Neuronal stem cell (in vitro differentiated cells): ENCODE measurements around the gene SLC25A22.

ENCODE experiments used
- DNase-seq: peaks from one replicate; pipeline ENCODE4 v3.0.0-alpha.2; 2013; ENCODE audit warnings: low spot score
- H2AFZ ChIP-seq: one replicate; pipeline ENCODE4 v1.6.1; 2013; ENCODE audit warnings: mild to moderate bottlenecking, low read length, inconsistent platforms
- H2AK5ac ChIP-seq: 2 replicates; pipeline ENCODE4 v1.6.1; 2013; ENCODE audit warnings: low read depth, mild to moderate bottlenecking, inconsistent platforms, low read length, moderate library complexity, mixed read lengths
- H2BK120ac ChIP-seq: 2 replicates; pipeline ENCODE4 v1.6.1; 2013; ENCODE audit warnings: low read depth, mild to moderate bottlenecking, inconsistent platforms, low read length, moderate library complexity, mixed read lengths
- H2BK12ac ChIP-seq: one replicate; pipeline ENCODE4 v1.6.1; 2013; ENCODE audit warnings: low read length, inconsistent platforms
- H2BK15ac ChIP-seq: 2 replicates; pipeline ENCODE4 v1.6.1; 2013; ENCODE audit warnings: mild to moderate bottlenecking, low read length, inconsistent platforms, mixed read lengths
- H2BK5ac ChIP-seq: one replicate; pipeline ENCODE4 v1.6.1; 2013; ENCODE audit warnings: inconsistent platforms, mild to moderate bottlenecking, low read length, moderate library complexity
- H3K14ac ChIP-seq: one replicate; pipeline ENCODE4 v1.6.1; 2013; ENCODE audit warnings: low read length, inconsistent platforms
- H3K18ac ChIP-seq: 2 replicates; pipeline ENCODE4 v1.6.1; 2013; ENCODE audit warnings: low read length, inconsistent platforms
- H3K23ac ChIP-seq: 2 replicates; pipeline ENCODE4 v1.6.1; 2013; ENCODE audit warnings: low read depth, mild to moderate bottlenecking, mixed read lengths, low read length, inconsistent platforms; ENCODE audit not compliant: poor library complexity
- H3K27ac ChIP-seq: replicated peaks from 3 replicates; pipeline ENCODE4 v1.5.1; 2013; ENCODE audit warnings: low read length, inconsistent platforms
- H3K27me3 ChIP-seq, 3 experiments: 2 replicates each; pipeline ENCODE4 v1.6.1; 2013; ENCODE audit warnings: low read length in 3 of 3, mild to moderate bottlenecking in 2 of 3, inconsistent platforms in 1 of 3, low read depth in 1 of 3, mixed read lengths in 1 of 3, moderate library complexity in 1 of 3; ENCODE audit not compliant: control insufficient read depth in 3 of 3, insufficient read depth in 3 of 3
- H3K36me3 ChIP-seq, 2 donors: replicated peaks in 1 of 2; 2 replicates each; pipeline ENCODE4 v1.6.1; 2013; ENCODE audit warnings: low read length in 2 of 2; ENCODE audit not compliant: control insufficient read depth in 2 of 2, insufficient read depth in 2 of 2
- H3K4ac ChIP-seq: 2 replicates; pipeline ENCODE4 v1.6.1; 2013; ENCODE audit warnings: inconsistent platforms, mild to moderate bottlenecking, low read length, moderate library complexity
- H3K4me1 ChIP-seq, 2 donors: 1 replicate in 1 of 2; 2 replicates in 1 of 2; pipeline ENCODE4 v1.6.1; 2013; ENCODE audit warnings: low read length in 2 of 2, low read depth in 1 of 2; ENCODE audit not compliant: control insufficient read depth in 2 of 2, insufficient read depth in 1 of 2
- H3K4me2 ChIP-seq: one replicate; pipeline ENCODE4 v1.6.1; 2013; ENCODE audit warnings: mild to moderate bottlenecking, low read length, inconsistent platforms; ENCODE audit not compliant: insufficient read depth, poor library complexity, severe bottlenecking
- H3K4me3 ChIP-seq, 2 donors: 2 replicates each; pipeline ENCODE4 v1.5.1; 2013; ENCODE audit warnings: low read length in 2 of 2, mild to moderate bottlenecking in 2 of 2, inconsistent platforms in 1 of 2, moderate library complexity in 1 of 2
- H3K79me1 ChIP-seq: one replicate; pipeline ENCODE4 v1.6.1; 2013; ENCODE audit warnings: low read depth, mild to moderate bottlenecking, inconsistent platforms, low read length, moderate library complexity
- H3K9ac ChIP-seq: one replicate; pipeline ENCODE4 v1.6.1; 2013; ENCODE audit warnings: mild to moderate bottlenecking, low read depth, low read length, inconsistent platforms; ENCODE audit not compliant: poor library complexity
- H3K9me3 ChIP-seq, 2 donors: replicated peaks in 1 of 2; 2 replicates each; pipeline versions ENCODE3 to v1.6.1; 2013; ENCODE audit warnings: low read length in 2 of 2, mild to moderate bottlenecking in 2 of 2, inconsistent platforms in 1 of 2, low read depth in 1 of 2, mixed read lengths in 1 of 2, moderate library complexity in 1 of 2; ENCODE audit not compliant: control insufficient read depth in 2 of 2, insufficient read depth in 1 of 2
- H4K8ac ChIP-seq: one replicate; pipeline ENCODE4 v1.6.1; 2013; ENCODE audit warnings: low read depth, mild to moderate bottlenecking, inconsistent platforms, low read length, moderate library complexity
- H4K91ac ChIP-seq: one replicate; pipeline ENCODE4 v1.6.1; 2013; ENCODE audit warnings: low read length, low read depth, mild to moderate bottlenecking, inconsistent platforms; ENCODE audit not compliant: poor library complexity
- WGBS, 2 donors: extraction: QIAGEN DNeasy Blood & Tissue Kit; methylation state at CpG; one replicate each; pipeline ENCODE4 v1.1.7; 2013; ENCODE audit warnings: missing lambda C conversion rate in 2 of 2, mixed read lengths in 1 of 2; ENCODE audit not compliant: insufficient read length in 2 of 2, insufficient replicate concordance in 1 of 2; ENCODE audit errors: extremely low coverage in 2 of 2; 5-methylcytosine and 5-hydroxymethylcytosine counted together

The SLC25A22 gene

GRCh38 chr11:793556-793955, 4.5 kb downstream of the SLC25A22 start:
- Histone ChIP-seq H3K4me3 (no peak overlapping the region), H3K9me3 (no peaks in the 10 kb centered on the region), H2BK120ac (no peak overlapping the region), H3K4me2 (no peak overlapping the region), H3K23ac (no peak overlapping the region), H3K9ac (peak overlapping the region; percentile 12), H3K14ac (no peak overlapping the region), H4K8ac (no peak overlapping the region), H2AFZ (no peak overlapping the region), H2AK5ac (no peak overlapping the region), H3K36me3 (peaks cover 19 to 40% of the 10 kb centered on the region in 2 donors), H3K4ac (no peak overlapping the region), H2BK12ac (no peak overlapping the region), H3K27me3 (no peaks in the 10 kb centered on the region), H4K91ac (no peak overlapping the region), H2BK5ac (no peak overlapping the region), H3K27ac (no peak overlapping the region), H3K4me1 (peaks cover 18 to 27% of the 10 kb centered on the region in 2 donors), H2BK15ac (no peak overlapping the region), H3K18ac (no peak overlapping the region), H3K79me1 (peaks cover 24% of the 10 kb centered on the region)
- DNase-seq, result no peak
- no CpG with 5 or more reads among the region's 7 CpGs for WGBS, 2 donors

GRCh38 chr11:792873-793272, 5.2 kb downstream of the SLC25A22 start:
- Histone ChIP-seq H4K91ac (no peak overlapping the region), H3K23ac (peak overlapping the region; percentile 89), H3K9ac (peak overlapping the region; percentile 21), H3K36me3 (peaks cover 19 to 40% of the 10 kb centered on the region in 2 donors), H2BK5ac (no peak overlapping the region), H3K9me3 (no peaks in the 10 kb centered on the region), H3K27ac (no peak overlapping the region), H3K27me3 (no peaks in the 10 kb centered on the region), H4K8ac (no peak overlapping the region), H3K4me2 (no peak overlapping the region), H2BK12ac (no peak overlapping the region), H2BK15ac (no peak overlapping the region), H3K18ac (no peak overlapping the region), H2AFZ (no peak overlapping the region), H2BK120ac (no peak overlapping the region), H3K79me1 (peaks cover 21% of the 10 kb centered on the region), H3K4me1 (peaks cover 18 to 27% of the 10 kb centered on the region in 2 donors), H3K4me3 (no peak overlapping the region), H3K14ac (no peak overlapping the region), H2AK5ac (no peak overlapping the region), H3K4ac (no peak overlapping the region)
- DNase-seq, result no peak
- no CpG with 5 or more reads among the region's 13 CpGs for WGBS, 2 donors

GRCh38 chr11:792535-792821, 5.6 kb downstream of the SLC25A22 start:
- H3K9me3 ChIP-seq, result no peaks in the 10 kb centered on the region
- H3K9ac ChIP-seq, result no peak overlapping the region
- H3K79me1 ChIP-seq, result peaks cover 21% of the 10 kb centered on the region
- H3K27me3 ChIP-seq, result no peaks in the 10 kb centered on the region
- no peak for DNase-seq
- H2AFZ ChIP-seq, result no peak overlapping the region
- H3K14ac ChIP-seq, result no peak overlapping the region
- no CpG with 5 or more reads among the region's 15 CpGs for WGBS, 2 donors
- peaks cover 18 to 27% of the 10 kb centered on the region in 2 donors for H3K4me1 ChIP-seq
- no peak overlapping the region for H4K91ac ChIP-seq
- H3K4me3 ChIP-seq, result no peak overlapping the region
- H3K36me3 ChIP-seq, result peaks cover 19 to 40% of the 10 kb centered on the region in 2 donors
- no peak overlapping the region for H4K8ac ChIP-seq
- no peak overlapping the region for H3K4ac ChIP-seq
- no peak overlapping the region for H2AK5ac ChIP-seq
- H3K18ac ChIP-seq, result no peak overlapping the region
- no peak overlapping the region for H2BK120ac ChIP-seq
- H2BK12ac ChIP-seq, result no peak overlapping the region
- no peak overlapping the region for H2BK15ac ChIP-seq
- H2BK5ac ChIP-seq, result no peak overlapping the region
- H3K4me2 ChIP-seq, result no peak overlapping the region
- H3K27ac ChIP-seq, result no peak overlapping the region
- H3K23ac ChIP-seq, result no peak overlapping the region

GRCh38 chr11:791658-792534, 6.2 kb downstream of the SLC25A22 start:
- no peak overlapping the region for H2BK12ac ChIP-seq
- H2AK5ac ChIP-seq, result no peak overlapping the region
- no peak overlapping the region for H3K18ac ChIP-seq
- WGBS, 2 donors, result no CpG with 5 or more reads among the region's 49 CpGs
- H2BK120ac ChIP-seq, result no peak overlapping the region
- no peak overlapping the region for H2AFZ ChIP-seq
- no peaks in the 10 kb centered on the region for H3K27me3 ChIP-seq
- H2BK15ac ChIP-seq, result no peak overlapping the region
- no peak overlapping the region for H3K23ac ChIP-seq
- DNase-seq, result no peak
- no peak overlapping the region for H4K91ac ChIP-seq
- H3K4me3 ChIP-seq, result no peak overlapping the region
- H3K9ac ChIP-seq, result no peak overlapping the region
- H3K79me1 ChIP-seq, result peaks cover 21% of the 10 kb centered on the region
- H3K27ac ChIP-seq, result no peak overlapping the region
- no peak overlapping the region for H3K4me2 ChIP-seq
- no peak overlapping the region for H3K14ac ChIP-seq
- H3K4ac ChIP-seq, result no peak overlapping the region
- no peak overlapping the region for H4K8ac ChIP-seq
- H2BK5ac ChIP-seq, result no peak overlapping the region
- peaks cover 16 to 25% of the 10 kb centered on the region in 2 donors for H3K4me1 ChIP-seq
- H3K9me3 ChIP-seq, result no peaks in the 10 kb centered on the region
- peaks cover 19 to 40% of the 10 kb centered on the region in 2 donors for H3K36me3 ChIP-seq
